HG03469 (cell line): ENCODE results near the gene ALX1.
A peak's percentile ranks its signal among the peaks of the same experiment; 100 is the strongest.
"Not testable (repeated sequence)": the region's sequence is repeated elsewhere in the genome, so short reads cannot be mapped to it uniquely, and the experiment has no call there.

Experiments used
- ATAC-seq: cut with Tn5 transposase; IDR thresholded peaks from one replicate; pipeline ENCODE4 v1.9.1; 2021; ENCODE audit warnings: mild to moderate bottlenecking, moderate library complexity, moderate number of reproducible peaks; ENCODE audit not compliant: unreplicated experiment

Gene ALX1

GRCh38 chr12:85299053-85299452 is 19.0 kb downstream of the ALX1 start:
- no peak for ATAC-seq

GRCh38 chr12:85301051-85301450 is 21.0 kb downstream of the ALX1 start:
- peak; percentile 49 for ATAC-seq

GRCh38 chr12:85308374-85308773 is 28.4 kb downstream of the ALX1 start:
- no peak for ATAC-seq

DNA sequence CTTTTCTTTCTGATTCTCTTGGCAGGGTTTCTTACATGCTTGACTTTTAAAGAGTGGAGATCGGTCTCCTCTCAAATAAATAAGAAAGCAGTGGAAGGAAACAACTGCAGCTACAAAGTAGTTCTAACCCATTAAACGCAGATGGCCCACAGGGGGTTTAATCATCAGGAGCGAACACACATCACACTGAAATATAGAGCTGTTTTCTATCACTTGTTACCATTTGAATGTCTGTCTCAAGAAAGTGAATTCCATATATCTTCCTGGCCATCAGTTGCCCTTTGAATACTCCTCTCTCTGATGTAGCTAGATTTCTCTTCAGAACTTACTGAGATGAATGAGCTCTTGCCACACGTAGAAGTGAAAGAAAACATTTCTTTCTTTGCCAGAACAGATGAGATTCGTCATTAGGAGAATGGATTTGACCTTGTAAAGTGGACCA is 29.1 kb downstream of the ALX1 start:
- ATAC-seq: no peak

DNA sequence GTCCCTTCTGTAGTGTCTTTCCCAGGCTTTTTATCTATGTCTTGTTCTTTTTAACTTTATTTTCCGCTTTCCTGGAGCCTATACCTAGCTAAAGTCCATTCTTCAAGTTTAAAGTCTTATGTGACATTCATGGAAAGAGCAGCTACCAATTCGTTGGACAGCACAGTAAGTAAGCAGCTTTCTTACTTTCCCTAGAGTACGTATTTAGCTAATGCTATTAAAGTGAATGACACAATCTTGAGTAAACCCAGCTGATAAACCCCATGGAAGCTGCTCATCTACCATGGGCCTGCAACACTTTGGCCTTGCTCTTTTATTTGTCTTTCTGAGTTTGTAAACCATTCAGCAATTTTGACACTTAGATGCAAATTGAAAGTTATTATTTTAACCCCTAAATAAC is 30.0 kb downstream of the ALX1 start:
- ATAC-seq: no peak

- no peak for ATAC-seq
Measured at GRCh38 chr12:85310456-85311076, 30.5 kb downstream of the ALX1 start.

DNA sequence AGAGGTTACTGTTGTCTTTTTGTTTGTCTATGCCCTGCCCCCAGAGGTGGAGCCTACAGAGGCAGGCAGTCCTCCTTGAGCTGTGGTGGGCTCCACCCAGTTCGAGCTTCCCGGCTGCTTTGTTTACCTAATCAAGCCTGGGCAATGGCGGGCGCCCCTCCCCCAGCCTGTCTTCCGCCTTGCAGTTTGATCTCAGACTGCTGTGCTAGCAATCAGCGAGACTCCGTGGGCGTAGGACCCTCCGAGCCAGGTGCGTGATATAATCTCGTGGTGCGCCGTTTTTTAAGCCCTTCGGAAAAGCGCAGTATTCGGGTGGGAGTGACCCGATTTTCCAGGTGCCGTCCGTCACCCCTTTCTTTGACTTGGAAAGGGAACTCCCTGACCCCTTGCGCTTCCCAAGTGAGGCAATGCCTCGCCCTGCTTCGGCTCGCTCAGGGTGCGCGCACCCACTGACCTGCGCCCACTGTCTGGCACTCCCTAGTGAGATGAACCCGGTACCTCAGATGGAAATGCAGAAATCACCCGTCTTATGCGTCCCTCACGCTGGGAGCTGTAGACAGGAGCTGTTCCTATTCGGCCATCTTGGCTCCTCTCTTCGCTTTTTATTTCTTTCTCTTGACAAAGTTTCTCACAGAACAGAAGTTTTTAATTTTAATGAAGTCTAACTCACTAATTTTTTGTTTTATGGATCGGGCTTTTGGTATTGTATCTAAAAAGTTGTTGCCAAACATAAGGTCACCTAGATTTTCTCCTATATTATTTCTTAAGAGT is 38.0 kb downstream of the ALX1 start:
- not testable (repeated sequence) for ATAC-seq

- no peak for ATAC-seq
Measured at GRCh38 chr12:85322715-85323114, 42.7 kb downstream of the ALX1 start.

GRCh38 chr12:85325442-85325841 is 45.4 kb downstream of the ALX1 start:
- no peak for ATAC-seq

- ATAC-seq: no peak
Measured at GRCh38 chr12:85329913-85330312, 49.9 kb downstream of the ALX1 start.

DNA sequence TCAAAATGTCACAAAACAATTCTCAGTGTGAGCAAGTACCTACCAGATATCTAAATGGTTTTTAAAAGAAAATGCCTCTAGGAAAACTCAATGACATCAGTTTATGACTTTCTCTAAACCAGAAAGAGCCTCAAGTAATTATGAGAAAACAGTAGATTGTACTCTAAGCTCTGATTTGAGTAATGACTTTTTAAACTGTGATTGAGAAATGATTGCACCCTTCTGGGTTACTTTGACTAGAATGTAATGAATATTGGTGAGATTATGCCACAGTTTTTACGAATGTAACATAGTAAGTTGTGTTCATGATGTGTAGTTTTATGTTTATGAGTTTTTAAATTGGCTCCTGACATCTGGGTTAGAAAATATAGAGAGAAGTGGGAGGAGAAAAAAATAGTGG is 68.8 kb downstream of the ALX1 start:
- ATAC-seq: no peak

GRCh38 chr12:85350356-85350755 is 70.3 kb downstream of the ALX1 start:
- ATAC-seq: no peak
